ENCODE measurements around the gene LGALS8.

DNA sequence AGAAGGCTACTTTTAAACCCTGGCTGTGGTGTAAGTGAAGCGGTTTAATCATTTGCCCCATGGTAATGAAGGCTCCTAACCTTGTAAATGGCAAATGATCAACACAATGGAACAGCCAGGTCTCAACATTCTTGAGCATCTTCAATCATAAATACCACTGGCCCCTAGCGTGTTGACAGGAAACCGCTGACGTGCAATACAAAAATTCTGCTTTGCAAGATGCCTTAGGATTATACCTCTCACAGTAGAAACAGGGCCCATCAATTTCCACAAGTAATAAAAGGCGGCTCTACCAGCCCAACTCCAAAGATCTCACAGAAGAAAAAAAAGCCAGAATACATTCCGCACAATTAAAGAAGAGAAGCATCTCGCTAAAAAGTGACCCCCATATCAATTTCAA lies 32.8 kb downstream of the LGALS8 start:
- TF ChIP-seq, protein P1, sequence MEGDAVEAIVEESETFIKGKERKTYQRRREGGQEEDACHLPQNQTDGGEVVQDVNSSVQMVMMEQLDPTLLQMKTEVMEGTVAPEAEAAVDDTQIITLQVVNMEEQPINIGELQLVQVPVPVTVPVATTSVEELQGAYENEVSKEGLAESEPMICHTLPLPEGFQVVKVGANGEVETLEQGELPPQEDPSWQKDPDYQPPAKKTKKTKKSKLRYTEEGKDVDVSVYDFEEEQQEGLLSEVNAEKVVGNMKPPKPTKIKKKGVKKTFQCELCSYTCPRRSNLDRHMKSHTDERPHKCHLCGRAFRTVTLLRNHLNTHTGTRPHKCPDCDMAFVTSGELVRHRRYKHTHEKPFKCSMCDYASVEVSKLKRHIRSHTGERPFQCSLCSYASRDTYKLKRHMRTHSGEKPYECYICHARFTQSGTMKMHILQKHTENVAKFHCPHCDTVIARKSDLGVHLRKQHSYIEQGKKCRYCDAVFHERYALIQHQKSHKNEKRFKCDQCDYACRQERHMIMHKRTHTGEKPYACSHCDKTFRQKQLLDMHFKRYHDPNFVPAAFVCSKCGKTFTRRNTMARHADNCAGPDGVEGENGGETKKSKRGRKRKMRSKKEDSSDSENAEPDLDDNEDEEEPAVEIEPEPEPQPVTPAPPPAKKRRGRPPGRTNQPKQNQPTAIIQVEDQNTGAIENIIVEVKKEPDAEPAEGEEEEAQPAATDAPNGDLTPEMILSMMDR (IDR thresholded peaks at IDR 0.05): no peak
- TF ChIP-seq POLR2A (IDR thresholded peaks at IDR 0.05): no peak
- TF ChIP-seq POLR2AphosphoS5 (IDR thresholded peaks at IDR 0.05): no peak
- no peak for TF ChIP-seq EP300 (IDR thresholded peaks at IDR 0.05)
